OCI-LY1 (cell line): Measurements from ENCODE around the gene INPP5J.

ENCODE experiments used
- CTCF ChIP-seq: fragments of 200-600 bp; sonication (generic), shearing (Covaris generic); IDR thresholded peaks from 2 replicates; pipeline ENCODE4 v1.5.1; 2017; ENCODE audit warnings: mild to moderate bottlenecking, antibody characterized with exemption, low read length, moderate library complexity, mixed read lengths
- EZH2 ChIP-seq: fragments of 200-600 bp; sonication (generic), shearing (Covaris generic); IDR thresholded peaks from 2 replicates; pipeline ENCODE4 v1.8.0; 2017; ENCODE audit warnings: borderline replicate concordance, mixed run types, mild to moderate bottlenecking, antibody characterized with exemption, low read length, moderate library complexity, mixed read lengths

DNA sequence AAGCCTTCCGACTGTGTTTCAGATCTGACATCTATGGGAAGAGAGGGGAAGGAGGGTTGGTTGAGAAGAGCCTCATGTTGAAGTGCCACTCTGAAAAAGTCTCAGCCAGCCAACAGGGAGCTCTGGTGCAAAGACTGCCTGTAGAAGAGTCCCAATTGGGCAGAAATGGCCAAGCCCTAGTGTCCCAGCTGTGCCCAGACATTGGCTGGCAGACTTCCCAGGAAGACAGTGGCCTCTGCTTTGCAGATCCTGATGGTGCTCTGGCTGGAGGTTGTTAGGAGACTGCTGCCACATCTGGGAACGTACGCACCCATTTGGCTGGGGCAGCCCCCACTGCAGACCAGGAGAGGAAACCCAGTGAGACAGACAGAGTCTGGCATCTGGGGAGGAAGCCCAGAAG is 20.8 kb downstream of the INPP5J start:
- TF ChIP-seq CTCF (no peak), EZH2 (no peak)
